ENCODE measurements around the gene TMEM53.

- no peak for TF ChIP-seq POLR2A (IDR thresholded peaks at IDR 0.05; ENCODE audit: low read depth, low read length)
- TF ChIP-seq, protein P1, sequence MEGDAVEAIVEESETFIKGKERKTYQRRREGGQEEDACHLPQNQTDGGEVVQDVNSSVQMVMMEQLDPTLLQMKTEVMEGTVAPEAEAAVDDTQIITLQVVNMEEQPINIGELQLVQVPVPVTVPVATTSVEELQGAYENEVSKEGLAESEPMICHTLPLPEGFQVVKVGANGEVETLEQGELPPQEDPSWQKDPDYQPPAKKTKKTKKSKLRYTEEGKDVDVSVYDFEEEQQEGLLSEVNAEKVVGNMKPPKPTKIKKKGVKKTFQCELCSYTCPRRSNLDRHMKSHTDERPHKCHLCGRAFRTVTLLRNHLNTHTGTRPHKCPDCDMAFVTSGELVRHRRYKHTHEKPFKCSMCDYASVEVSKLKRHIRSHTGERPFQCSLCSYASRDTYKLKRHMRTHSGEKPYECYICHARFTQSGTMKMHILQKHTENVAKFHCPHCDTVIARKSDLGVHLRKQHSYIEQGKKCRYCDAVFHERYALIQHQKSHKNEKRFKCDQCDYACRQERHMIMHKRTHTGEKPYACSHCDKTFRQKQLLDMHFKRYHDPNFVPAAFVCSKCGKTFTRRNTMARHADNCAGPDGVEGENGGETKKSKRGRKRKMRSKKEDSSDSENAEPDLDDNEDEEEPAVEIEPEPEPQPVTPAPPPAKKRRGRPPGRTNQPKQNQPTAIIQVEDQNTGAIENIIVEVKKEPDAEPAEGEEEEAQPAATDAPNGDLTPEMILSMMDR (IDR thresholded peaks at IDR 0.05; ENCODE audit: extremely low read depth in 1 of 2, insufficient read depth in 1 of 2, low read depth in 1 of 2, low read length in 2 of 2): no peak
- no peak for TF ChIP-seq POLR2AphosphoS5 (IDR thresholded peaks at IDR 0.05; ENCODE audit: insufficient read depth, low read depth, low read length)
- no peak for TF ChIP-seq GATA2 (IDR thresholded peaks at IDR 0.05; ENCODE audit: insufficient read depth, insufficient read length, low read depth, low read length)
- TF ChIP-seq EZH2 (IDR thresholded peaks at IDR 0.05; ENCODE audit: borderline replicate concordance, low read depth, low read length, severe bottlenecking): no peak
- no peak for TF ChIP-seq MYC (IDR thresholded peaks at IDR 0.05; ENCODE audit: low read depth, low read length)
- TF ChIP-seq, protein P2, sequence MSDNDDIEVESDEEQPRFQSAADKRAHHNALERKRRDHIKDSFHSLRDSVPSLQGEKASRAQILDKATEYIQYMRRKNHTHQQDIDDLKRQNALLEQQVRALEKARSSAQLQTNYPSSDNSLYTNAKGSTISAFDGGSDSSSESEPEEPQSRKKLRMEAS (IDR thresholded peaks at IDR 0.05; ENCODE audit: insufficient read depth, insufficient read length): no peak
Measured at GRCh38 chr1:44670751-44671640, 3.3 kb downstream of the TMEM53 start.

All from endothelial cell of umbilical vein (primary cell).